GM19455 (cell line): ENCODE data around the gene LRRC74B.

Source experiments
- ATAC-seq: cut with Tn5 transposase; IDR thresholded peaks from one replicate; pipeline ENCODE4 v1.9.1; 2021; ENCODE audit not compliant: unreplicated experiment

The LRRC74B gene

DNA sequence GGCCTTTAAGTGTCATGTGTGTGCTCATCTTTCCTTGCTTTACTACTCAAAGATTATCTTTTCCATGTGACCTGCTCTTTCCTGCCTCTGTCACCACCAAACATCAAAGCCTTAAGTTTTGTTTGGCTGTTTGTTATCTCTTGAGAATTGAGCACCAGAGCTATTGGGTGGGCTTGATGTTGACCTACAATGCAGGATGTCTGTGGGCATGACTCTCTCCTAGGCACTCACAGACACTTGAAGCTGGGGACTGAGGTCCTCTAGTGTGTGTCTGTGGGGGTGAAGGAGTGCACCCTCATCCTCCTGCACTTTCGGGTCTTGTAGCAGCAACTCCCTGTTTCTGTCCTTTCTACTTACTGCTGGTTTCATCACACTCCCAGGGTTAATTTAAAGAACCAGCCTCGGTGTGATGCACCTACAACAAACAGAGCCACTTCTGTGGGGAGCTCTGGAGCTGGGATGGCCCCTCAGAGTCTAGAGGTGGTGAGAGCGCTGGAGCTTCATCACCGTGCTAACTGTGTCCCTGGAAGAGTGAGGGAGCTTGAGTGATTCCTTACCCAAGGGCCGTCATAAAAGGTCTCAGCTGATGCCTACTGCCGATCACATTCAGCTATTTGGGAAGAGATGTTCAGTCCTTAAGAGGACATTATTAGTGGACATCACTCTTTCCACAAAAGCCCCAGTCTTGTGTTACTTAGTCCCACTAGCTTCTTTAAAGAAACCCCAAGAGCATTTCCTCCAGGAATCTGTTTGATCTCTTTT, 56.3 kb downstream of the LRRC74B start:
- no peak for ATAC-seq

DNA sequence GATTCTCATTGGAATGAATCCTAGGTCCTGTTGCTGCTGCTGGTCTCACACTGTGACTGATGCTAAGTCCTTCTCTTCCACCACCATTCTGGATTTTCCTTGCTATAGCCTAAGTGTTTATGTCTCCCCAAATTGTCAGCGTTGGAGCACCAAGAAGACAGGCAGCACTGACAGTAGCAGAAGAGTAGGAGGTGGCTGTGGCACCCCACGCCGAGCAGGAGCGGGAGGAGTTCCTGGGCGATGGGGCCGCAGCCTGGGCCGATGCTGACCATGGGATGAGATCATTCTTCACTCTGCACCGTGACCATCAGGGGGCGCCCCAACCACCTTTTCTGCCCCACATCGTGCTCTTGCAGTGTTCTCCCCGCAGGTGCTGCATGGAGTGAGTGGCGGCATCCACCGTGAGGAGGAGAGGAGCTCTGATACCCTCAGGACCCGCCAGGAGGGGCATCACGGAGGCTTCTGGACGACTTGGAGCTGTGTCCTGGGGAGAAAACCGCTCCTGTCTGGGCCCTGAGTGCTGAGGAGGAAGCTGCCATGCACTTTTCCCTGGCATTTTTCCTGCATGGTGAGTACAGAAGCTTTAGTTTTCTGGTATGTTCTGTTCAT, 57.0 kb downstream of the LRRC74B start:
- no peak for ATAC-seq

DNA sequence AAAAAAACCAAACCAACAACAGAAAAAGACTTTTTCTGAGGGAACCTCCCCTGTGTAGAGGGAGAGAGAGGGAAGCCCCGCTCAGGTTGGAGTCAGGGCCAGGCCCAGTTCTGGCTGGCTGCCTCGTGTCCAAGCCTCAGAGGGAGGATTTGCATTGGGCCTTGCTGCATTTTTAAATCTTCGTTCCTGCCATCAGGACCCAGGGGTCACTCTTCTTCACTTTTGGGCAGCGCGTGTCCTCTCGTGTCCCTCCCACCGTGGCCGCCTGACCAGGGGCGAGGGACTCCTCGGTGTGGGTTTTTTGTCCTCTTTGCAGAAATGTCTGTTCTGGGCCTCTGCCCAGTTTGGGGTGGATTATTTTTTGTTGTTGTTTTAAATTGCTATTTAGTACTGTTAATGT, 57.9 kb downstream of the LRRC74B start:
- no peak for ATAC-seq

GRCh38 chr22:21104126-21104691, 58.5 kb downstream of the LRRC74B start:
- ATAC-seq, result no peak

GRCh38 chr22:21105294-21105693, 59.5 kb downstream of the LRRC74B start:
- no peak for ATAC-seq

- no peak for ATAC-seq
Measured at GRCh38 chr22:21106000-21106399, 60.3 kb downstream of the LRRC74B start.

DNA sequence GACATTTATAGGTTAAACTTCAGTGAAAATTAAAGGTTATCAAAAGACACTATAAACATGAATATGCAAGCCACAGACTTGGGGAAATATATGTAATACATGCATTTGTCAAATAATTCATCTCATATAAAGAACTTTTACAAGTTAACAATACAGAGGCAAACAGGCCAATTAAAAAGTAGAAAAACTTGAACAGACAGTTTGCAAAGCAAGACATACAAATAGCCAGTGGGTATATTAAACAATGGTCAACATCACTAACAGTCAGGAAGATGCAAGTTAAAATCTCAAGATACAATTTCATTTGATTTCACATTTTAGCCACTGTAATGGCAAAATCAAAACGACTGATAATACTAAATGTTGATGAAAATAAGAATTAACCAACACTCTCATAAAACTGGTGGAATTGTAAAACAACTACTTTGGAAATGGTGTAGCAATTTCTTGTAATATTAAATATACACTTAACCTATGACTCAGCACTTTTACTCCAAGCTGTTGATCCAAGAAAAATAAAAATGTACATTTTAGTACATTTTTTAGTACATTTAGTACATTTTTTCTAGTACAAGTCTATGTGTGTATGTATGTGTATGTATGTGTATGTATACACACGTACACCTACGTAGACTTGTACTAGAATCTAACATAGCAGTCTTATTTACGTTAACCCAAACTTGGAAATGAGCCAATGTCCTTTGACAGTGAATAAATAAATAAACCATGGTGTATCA, 62.8 kb downstream of the LRRC74B start:
- no peak for ATAC-seq
